GM18498 (cell line): ENCODE measurements around the gene SCRN1.

Experiments
- ATAC-seq: cut with Tn5 transposase; IDR thresholded peaks from one replicate; pipeline ENCODE4 v1.9.1; 2021; ENCODE audit warnings: mild to moderate bottlenecking, moderate library complexity; ENCODE audit not compliant: unreplicated experiment

Gene SCRN1

DNA sequence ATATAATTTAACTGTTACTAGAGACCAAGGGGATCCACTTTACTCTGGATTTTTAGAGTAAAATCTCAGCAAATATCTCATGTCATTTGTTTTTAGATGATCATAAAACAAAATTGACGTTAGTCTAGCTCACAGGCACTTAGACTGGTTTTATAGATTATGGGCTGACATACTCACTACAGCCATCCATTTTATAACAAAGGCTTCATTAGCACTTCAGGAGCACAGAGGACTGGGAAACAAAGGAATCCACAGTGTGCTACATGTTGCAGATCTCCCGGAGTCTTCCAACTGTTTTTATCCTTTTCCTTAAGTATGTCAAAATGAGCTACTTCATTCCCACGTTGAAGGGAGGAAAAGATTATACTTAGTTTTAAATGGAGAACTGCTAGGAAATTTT is 15.9 kb upstream of the SCRN1 start:
- ATAC-seq: no peak

DNA sequence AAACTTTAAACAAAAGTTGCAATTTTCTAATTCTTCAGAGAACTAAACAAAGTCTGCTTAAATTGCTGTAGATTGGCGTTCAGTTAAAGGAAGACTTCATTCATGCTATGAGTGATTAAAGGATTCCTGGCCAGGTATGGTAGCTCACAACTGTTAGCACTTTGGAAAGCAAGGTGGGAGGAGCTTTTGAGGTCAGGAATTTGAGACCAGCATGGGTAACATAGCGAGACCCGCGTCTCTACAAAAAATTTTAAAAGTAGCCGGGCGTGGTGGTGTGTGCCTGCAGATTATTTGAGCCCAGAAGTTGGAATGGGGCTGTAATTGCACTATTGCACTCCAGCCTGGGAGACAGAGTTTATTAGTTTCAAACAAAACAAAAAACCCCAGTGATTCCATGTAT is 13.5 kb upstream of the SCRN1 start:
- no peak for ATAC-seq

DNA sequence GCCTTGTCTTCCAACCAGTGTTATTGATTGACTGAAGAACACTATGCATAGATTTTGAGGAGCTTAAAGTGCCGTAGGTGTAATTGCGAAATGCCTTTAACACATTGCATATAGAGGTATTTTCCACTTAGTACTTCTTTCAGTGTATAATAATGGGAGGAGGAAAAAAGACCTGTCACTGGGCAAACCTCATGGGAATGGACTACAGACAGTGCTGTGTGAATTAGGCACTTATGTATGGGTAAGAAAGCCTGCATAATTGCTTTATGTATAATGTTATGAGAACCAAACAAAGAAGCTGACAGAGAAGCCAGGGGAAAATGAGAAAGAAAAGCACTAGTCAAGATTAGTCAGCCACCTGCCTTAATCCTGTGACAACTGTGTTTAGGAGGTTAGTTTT is 12.4 kb upstream of the SCRN1 start:
- no peak for ATAC-seq

DNA sequence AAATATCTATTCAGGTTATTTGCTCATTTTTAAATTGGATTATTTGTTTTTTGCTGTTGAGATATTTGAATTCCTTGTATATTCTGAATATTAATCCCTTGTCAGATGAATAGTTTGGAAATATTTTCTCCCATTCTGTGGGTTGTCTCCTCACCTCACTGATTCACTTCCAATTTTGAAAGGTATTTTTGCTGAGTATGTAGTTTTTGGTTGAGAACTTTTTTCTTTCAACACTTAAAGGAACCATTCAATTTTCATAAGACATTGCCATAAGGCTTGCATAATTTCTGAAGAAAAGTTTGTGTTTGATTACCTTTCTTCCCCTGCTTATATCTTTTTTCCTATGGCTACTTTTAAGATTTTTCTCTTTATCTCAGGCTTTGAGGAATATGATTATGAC is 8.9 kb upstream of the SCRN1 start:
- no peak for ATAC-seq

DNA sequence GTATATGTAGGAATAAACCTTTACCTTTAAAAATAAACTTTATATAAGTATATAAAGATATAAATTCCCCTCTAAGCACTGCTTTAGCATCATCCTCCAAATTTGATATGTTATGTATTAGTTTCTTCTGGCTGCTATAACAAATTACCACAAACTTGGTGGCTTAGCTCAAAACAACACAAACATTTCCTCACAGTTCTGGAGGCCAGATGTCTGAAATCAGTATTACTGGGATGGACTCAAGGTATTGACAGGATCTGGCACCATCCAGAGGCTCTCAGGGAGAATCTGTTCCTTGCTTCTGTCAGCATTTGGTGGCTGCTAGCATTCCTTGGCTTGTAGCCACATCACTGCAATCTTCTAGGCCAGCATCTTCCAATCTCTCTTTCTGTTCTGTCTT is 6.7 kb upstream of the SCRN1 start:
- no peak for ATAC-seq

DNA sequence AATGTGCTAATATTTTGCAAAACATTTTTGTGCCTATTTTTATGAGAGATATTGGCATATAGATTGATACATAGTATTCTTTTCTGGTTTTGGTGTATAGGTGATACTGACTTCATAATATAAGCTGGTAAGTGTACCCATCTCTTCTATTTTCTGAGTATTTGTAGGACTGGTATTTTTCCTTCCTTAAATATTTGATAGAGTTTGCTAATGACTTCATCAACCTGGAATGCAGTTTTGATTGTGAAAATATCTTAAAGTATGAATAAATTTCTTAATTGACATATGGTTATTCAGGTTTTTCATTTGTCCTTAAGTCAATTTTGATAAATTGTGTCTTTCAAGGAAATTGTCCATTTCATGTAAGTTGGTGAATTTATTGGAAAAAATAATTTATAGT is 6.1 kb upstream of the SCRN1 start:
- ATAC-seq: no peak

DNA sequence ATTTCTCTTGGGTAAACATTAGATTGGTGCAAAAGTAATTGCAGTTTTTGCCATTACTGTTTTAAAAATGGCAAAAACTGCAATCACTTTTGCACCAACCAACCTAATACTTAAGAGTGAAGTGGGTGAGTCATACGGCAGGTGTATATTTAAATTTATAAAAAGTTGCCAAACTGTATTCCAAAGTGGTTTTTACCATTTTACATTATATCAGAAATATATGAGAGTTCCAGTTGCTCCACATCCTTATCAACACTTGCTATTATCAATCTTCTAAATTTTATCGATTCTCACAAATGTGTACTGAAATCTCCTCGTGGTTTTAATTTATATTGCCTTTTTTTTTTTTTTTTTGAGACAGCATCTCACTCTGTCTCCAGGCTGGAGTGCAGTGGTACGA is 3.5 kb upstream of the SCRN1 start:
- no peak for ATAC-seq

DNA sequence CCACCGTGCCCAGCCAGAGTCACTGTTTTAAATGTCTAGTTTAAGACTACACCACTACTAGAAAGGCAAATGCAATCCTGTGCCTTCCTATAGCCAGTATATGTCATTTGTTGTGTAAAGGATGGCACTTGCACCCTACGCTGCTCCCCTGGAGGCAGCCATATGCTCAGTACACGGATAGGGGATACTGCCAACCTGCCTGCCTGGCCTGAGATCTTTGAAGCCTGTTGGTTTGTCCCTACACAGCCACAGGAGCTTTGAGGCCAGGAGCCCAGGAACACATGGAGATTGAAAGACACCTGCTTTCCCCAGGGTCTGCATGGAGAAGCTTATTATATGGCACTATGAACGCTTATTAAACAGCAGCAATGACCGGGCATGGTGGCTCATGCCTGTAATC is 2.3 kb upstream of the SCRN1 start:
- ATAC-seq: no peak

DNA sequence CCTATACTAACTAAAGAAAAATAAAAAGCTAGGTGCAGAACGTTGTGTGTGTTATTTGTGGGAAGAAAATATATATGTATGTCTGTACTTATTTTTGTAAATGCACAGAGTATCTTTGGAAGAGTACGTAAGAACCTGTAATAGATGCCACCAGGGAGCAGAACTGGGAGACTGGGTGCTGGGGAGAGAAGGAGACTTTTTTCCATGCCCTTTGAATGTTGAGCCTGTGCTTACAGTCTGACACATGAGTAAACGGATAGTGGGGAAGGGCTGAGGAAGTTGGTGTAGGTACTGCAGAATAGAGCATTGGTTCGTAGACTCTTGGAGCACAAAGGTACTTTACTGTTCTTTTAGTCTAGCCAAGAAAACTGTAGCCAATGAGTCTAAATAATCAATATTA is 1.3 kb upstream of the SCRN1 start:
- ATAC-seq: no peak

DNA sequence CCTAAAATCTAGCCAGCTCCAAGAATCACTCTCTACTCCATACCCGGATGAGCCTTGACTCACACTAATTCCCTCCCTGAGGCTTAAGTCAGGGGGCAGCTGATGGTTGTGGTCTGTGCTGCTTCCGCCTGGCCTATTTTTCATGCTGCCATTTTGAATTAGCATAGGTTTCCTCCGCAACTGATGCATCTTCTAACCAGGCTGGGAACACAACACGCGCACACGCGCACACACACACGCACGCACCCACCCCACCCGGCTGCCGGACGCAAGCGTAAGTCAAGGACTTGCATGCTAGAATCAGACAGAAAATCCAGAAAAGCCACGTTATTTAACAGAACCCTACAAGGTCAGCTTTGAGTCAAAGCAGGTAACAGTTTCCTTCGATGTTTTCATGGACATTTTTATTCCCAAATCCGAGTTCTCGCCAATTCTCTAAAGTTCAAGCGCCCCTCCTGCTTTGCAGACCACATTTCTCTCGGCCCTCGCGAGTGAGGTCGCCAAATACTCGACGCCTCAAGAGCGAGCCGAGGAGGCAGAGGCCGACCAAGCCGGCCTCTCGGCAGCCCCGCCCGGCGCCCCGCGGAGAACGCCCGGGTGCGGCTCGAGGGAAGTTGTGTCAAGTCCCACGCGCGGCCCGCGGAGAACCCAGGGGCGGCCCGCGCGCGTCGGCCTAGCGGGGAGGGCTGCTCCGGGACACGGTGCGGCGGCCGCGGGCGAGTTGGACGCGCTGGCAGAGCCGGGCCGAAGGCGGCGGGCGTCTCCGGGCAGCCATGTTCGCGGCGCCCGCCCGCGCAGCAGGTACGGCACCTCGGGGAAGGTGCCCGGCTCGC is 961 bp downstream of the SCRN1 start:
- peak; percentile 54 for ATAC-seq

DNA sequence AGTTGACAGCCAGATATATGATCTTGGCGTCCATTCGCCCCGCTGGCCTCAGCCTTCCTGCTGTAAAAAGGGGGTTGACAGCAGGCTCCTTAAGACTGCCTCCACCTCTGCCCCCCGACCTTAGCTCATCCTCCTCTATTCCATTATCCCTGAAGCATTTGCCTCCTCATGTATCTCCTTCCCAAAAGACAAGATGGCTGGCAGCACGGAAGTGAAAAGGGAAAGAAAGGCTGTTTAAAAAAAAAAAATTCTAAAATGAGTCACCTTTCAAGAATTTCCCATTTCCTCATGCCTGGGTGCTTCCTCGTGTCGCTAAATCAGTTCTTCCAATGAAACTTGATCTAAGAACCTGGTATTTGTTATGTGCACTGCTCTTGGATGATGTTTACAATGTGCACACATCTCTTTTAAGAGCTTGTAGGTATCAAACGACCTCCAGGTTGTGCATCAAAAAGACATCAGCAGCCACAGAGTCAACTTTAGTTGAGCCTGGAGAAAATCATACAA is 1.7 kb downstream of the SCRN1 start:
- no peak for ATAC-seq

DNA sequence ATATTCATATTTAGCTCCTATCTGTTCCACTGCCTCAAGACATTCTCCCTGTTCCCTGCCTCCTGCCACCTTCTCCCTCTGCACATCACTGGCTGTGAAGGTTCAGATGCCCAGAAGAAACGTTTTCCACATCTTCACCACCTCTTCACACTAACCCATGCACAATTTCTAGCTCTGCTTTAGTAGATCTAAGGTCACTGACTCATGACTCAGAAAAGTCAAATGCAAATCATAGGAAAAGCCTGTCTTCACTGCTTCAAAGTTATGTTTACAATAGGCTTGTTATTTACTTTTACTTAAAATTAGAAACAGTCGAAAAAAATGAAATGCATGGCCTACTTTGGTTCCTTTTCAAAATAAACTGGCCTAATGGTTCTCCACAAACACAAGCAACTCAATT is 2.5 kb downstream of the SCRN1 start:
- ATAC-seq: no peak

DNA sequence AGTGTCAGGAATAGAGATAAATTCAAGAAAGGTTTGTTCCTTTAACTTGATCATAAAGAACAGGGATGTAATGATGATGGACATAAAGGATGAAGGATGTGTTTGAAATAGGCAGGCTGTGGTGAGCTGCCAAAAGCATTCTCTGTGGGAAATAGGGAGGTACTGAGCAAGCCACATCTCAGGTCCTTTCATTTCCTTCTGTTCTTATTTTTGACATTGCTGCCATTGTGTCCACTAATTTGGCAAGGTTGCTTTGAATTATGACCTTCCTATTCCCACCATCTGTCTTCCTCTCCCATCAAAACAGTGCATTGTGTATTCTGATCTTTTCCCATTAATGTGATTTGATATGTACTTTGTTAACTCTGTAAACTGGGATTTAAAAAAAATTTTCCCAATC is 9.4 kb downstream of the SCRN1 start:
- ATAC-seq: no peak

DNA sequence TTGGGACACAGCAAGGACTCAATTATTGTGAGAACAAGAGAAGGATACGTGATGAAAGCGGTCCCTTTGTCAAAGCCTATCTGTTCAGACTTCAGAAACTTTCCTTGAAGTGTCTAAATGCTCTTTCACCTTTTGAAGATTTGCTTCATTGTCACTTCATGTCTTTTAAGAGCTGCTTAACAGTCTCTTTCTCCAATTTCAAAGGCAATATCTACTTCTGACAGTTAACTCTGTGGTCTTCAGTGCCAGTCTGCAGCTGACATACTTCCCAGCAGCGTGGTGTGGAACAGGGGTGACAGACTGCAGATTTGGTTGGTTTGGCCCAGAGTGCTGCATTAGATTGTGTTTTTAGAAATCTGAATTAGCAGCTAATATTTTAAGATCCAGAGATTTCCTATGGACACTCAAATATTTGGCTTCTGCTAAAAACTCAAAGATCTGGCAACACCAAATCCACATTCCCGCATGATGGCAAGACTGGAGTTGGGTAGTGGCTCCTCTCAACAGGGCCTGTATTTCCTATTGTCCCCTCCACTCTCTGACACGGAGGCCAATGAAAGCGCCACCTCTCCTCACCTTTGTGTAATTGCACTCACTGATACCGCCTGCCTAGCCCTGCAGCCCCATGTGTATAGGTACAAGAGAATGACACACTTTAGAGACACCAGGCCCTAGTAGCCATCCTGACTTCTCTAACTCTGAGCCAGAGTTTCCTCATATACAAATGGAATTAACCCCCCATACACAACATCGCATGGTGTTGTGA is 11.5 kb downstream of the SCRN1 start:
- no peak for ATAC-seq

DNA sequence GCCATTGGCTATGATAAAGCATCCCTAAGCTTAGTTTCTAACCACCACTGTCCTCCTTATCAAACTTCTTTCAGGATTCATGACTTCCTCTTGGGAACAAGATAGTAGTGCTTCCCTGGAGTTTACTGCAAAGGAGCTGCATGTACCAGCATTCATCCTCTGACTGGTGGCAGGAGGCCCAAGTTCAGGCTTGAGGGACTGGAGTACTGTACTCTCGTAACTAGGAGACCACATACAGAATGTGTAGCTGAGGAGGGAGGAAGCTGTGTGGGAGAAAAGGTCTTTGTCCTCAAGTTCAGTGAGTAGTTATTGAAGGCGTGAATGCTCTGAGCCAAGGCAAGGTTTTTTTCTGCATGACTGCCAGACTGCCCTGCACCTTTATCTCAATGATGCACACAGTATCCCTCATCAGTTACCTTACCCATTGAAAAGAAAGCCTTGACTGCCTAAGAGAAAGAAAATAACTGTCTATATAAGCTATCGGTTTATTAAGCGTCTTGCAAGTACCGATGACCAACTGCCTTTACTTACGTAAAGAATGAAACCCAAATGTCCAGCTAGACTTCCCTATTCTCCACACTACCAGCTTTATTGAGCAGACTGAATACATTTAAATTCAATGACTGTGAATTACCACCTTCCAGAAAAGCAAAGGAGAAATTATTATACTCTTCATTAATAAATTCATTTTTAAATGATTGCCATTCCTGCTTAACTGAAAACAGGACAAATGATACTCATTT is 12.8 kb downstream of the SCRN1 start:
- no peak for ATAC-seq

DNA sequence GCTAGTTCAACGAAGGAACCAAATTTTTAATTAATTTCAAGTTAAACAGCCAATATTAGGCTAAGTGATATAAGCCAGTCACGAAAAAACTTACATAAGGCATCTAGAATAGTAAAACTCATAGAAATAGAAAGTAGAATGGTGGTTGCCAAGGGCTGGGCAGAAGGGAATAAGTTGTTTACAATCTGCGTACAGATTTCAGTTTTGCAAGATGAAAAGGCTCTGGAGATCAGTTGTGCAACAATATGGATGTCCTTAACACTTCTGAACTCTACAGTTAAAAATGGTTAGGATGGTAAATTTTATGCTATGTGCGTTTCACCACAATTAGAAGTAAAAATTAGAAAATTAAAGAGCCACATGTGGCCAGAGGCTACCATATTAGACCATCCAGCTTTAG is 13.3 kb downstream of the SCRN1 start:
- ATAC-seq: no peak

DNA sequence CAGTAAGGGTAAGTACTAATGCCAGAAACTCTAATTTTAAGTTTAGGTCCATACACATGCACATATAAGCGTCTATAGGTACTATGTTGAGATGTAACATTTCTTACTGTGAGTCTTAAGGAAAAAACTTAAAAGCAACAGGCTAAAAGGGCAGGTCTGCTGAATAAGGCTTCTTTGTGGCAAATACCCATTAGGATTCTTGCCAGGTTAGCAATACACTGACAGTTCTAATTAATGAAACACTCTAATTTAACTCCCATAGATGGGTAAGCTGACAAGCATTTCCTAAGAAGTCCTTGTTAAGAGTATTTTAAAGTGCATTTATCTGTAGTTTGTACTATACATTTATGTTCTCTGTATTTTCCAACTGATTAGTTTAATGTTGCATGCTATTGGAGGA is 14.0 kb downstream of the SCRN1 start:
- ATAC-seq: no peak

DNA sequence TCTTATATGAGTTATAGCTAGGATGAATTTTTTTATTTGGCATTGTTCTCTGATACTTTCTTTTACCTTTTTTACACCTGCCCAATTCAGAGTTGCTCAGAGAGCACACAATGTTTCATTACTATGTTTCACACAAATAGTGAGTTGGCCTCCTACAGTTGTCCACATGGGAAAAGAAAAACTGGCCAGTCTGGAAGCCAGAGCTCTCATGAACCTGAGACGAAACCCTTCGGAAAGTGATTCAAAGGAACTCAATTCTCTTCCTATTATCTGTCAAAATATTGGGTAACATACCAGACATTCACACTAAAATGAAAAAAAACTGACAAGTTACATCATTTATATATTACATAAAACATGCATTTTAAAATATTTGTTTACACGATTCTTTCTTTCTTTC is 15.3 kb downstream of the SCRN1 start:
- ATAC-seq: no peak

DNA sequence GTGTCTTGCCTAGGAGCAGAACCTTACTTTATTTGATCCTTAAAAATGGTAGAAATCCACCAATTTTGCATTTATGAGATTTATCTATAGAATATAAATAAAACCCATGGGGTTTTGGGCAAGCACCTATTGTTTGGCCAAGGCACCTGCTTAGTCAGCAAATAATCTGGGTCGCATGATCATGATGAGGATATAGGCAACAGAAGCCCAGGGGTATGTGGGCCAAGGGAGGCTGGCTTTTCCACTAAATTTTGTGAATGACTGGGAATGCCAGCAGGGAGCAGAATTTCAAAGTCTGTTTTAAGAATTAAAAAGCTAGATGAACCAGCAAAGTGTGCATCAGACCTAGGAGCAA is 17.3 kb downstream of the SCRN1 start:
- no peak for ATAC-seq

DNA sequence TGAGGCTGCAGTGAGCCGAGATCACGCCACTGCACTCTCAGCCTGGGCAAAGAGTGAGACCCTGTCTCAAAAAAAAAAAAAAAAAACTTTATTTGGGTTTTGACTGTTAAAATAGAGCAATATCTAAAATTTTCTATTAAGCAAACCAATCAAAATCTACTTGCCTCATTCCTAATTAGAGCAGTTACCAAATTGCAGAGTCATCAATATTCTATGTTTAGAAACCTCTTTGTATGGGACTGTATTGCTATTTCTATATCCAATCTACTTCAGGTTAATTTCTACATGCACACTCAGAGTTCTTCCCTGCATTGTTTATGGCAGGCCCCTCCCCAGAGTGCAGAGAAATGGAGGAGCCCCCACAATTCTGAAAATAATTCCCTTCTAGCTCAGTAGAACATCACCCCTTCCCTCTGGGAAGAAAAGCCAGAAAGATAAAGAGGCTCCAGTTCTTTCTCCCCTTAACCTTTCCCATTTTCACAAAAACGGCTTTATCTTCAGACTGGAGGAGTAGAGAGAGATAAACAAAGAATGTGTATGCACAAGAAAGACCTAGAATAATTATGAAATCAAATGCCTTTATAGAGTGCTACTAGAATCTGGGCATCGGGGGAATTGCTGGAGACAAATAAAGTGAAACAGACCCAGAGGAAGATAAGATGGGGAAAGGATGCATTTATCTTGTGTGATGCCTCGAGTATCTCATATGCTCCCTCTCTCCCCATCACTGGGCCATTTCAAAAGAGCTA is 17.9 kb downstream of the SCRN1 start:
- no peak for ATAC-seq

DNA sequence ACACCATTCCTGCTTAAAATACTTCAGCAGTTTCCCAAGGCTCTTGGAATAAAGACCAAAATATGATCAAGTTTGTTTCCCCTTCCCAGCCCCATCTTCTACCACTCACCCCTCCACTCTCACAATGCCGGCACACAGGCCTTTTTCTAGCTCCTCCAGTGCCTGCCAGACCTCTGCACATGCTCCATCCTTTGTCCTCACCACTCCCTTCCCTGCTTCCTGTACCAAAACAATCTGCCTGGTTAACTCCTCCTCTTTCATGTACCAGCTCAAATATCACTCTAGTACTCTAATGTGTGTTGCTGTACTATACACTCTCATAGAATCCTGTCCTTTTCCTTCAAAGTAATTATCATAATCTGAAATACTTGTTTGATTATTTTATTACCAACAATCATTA is 19.4 kb downstream of the SCRN1 start:
- ATAC-seq: no peak
